ENCODE measurements around the gene GLCE.

Gene GLCE

GRCh38 chr15:69145694-69146492 lies 14.5 kb upstream of the GLCE start:
- Histone ChIP-seq H4K20me1 (ENCODE audit: low read depth, low read length) (no peaks in the 10 kb centered on the region), H3K27me3 (ENCODE audit: low read length) (no peaks in the 10 kb centered on the region)

GRCh38 chr15:69146724-69147435 lies 13.6 kb upstream of the GLCE start:
- Histone ChIP-seq H3K4me3 (ENCODE audit: insufficient read depth, low read length, poor library complexity, severe bottlenecking) (no peak overlapping the region), H3K27ac (ENCODE audit: low read depth, low read length) (no peak overlapping the region), H2AFZ (ENCODE audit: low read depth, low read length, severe bottlenecking) (no peak overlapping the region), H3K9ac (ENCODE audit: low read length) (no peak overlapping the region), H3F3A (ENCODE audit: insufficient read depth) (no peaks in the 10 kb centered on the region), H4K20me1 (ENCODE audit: low read depth, low read length) (no peaks in the 10 kb centered on the region), H3K4me2 (ENCODE audit: low read depth, low read length, poor library complexity, severe bottlenecking) (no peak overlapping the region), H3K9me2 (replicated peaks; ENCODE audit: insufficient read depth, low read length) (no peaks in the 10 kb centered on the region), H3K36me3 (ENCODE audit: low read length) (no peaks in the 10 kb centered on the region), H3K9me3 (ENCODE audit: insufficient read depth, low read length) (no peaks in the 10 kb centered on the region), H3K79me2 (ENCODE audit: insufficient read depth, low read length) (no peaks in the 10 kb centered on the region), H3K27me3 (ENCODE audit: low read length) (no peaks in the 10 kb centered on the region)
- no peak for TF ChIP-seq EZH2phosphoT487 (conservative IDR thresholded peaks at IDR 0.05; ENCODE audit: low read length)

More at GRCh38 chr15:69145694-69146492, 14.5 kb upstream of the GLCE start:
- Histone ChIP-seq H3K36me3 (ENCODE audit: low read length) (no peaks in the 10 kb centered on the region), H3K9me2 (replicated peaks; ENCODE audit: insufficient read depth, low read length) (no peaks in the 10 kb centered on the region), H3K4me2 (ENCODE audit: low read depth, low read length, poor library complexity, severe bottlenecking) (no peak overlapping the region), H2AFZ (ENCODE audit: low read depth, low read length, severe bottlenecking) (no peak overlapping the region), H3K27ac (ENCODE audit: low read depth, low read length) (no peak overlapping the region), H3K9ac (ENCODE audit: low read length) (no peak overlapping the region), H3K4me3 (ENCODE audit: insufficient read depth, low read length, poor library complexity, severe bottlenecking) (no peak overlapping the region), H3K9me3 (ENCODE audit: insufficient read depth, low read length) (no peaks in the 10 kb centered on the region), H3F3A (ENCODE audit: insufficient read depth) (no peaks in the 10 kb centered on the region), H3K79me2 (ENCODE audit: insufficient read depth, low read length) (no peaks in the 10 kb centered on the region)
- TF ChIP-seq CTCF (IDR thresholded peaks at IDR 0.05; ENCODE audit: insufficient read depth, low read length, poor library complexity, severe bottlenecking) (no peak), EZH2phosphoT487 (conservative IDR thresholded peaks at IDR 0.05; ENCODE audit: low read length) (no peak)

- H3K9me2 ChIP-seq (replicated peaks; ENCODE audit: insufficient read depth, low read length): no peaks in the 10 kb centered on the region
- H3K36me3 ChIP-seq (ENCODE audit: low read length): no peaks in the 10 kb centered on the region
- H2AFZ ChIP-seq (ENCODE audit: low read depth, low read length, severe bottlenecking): no peak overlapping the region
- no peak overlapping the region for H3K4me2 ChIP-seq (ENCODE audit: low read depth, low read length, poor library complexity, severe bottlenecking)
- no peak overlapping the region for H3K27ac ChIP-seq (ENCODE audit: low read depth, low read length)
- TF ChIP-seq CTCF (IDR thresholded peaks at IDR 0.05; ENCODE audit: insufficient read depth, low read length, poor library complexity, severe bottlenecking) (no peak), EZH2phosphoT487 (conservative IDR thresholded peaks at IDR 0.05; ENCODE audit: low read length) (no peak)
- H3K4me3 ChIP-seq (ENCODE audit: insufficient read depth, low read length, poor library complexity, severe bottlenecking): no peak overlapping the region
- H3K9ac ChIP-seq (ENCODE audit: low read length): no peak overlapping the region
- H4K20me1 ChIP-seq (ENCODE audit: low read depth, low read length): no peaks in the 10 kb centered on the region
- H3K9me3 ChIP-seq (ENCODE audit: insufficient read depth, low read length): no peaks in the 10 kb centered on the region
- no peaks in the 10 kb centered on the region for H3K27me3 ChIP-seq (ENCODE audit: low read length)
- H3F3A ChIP-seq (ENCODE audit: insufficient read depth): no peaks in the 10 kb centered on the region
- H3K79me2 ChIP-seq (ENCODE audit: insufficient read depth, low read length): no peaks in the 10 kb centered on the region
These were observed 12.0 kb upstream of the GLCE start for GRCh38 chr15:69148465-69148864.

GRCh38 chr15:69149163-69149562 lies 11.3 kb upstream of the GLCE start:
- H3K9me3 ChIP-seq (ENCODE audit: insufficient read depth, low read length): no peaks in the 10 kb centered on the region
- H3K4me2 ChIP-seq (ENCODE audit: low read depth, low read length, poor library complexity, severe bottlenecking): no peak overlapping the region
- H3K27ac ChIP-seq (ENCODE audit: low read depth, low read length): no peak overlapping the region
- no peaks in the 10 kb centered on the region for H3K36me3 ChIP-seq (ENCODE audit: low read length)
- no peak overlapping the region for H3K4me3 ChIP-seq (ENCODE audit: insufficient read depth, low read length, poor library complexity, severe bottlenecking)
- no peak overlapping the region for H3K9ac ChIP-seq (ENCODE audit: low read length)
- no peaks in the 10 kb centered on the region for H3F3A ChIP-seq (ENCODE audit: insufficient read depth)
- H3K27me3 ChIP-seq (ENCODE audit: low read length): no peaks in the 10 kb centered on the region
- no peaks in the 10 kb centered on the region for H3K79me2 ChIP-seq (ENCODE audit: insufficient read depth, low read length)
- no peaks in the 10 kb centered on the region for H4K20me1 ChIP-seq (ENCODE audit: low read depth, low read length)
- H2AFZ ChIP-seq (ENCODE audit: low read depth, low read length, severe bottlenecking): no peak overlapping the region
- no peaks in the 10 kb centered on the region for H3K9me2 ChIP-seq (replicated peaks; ENCODE audit: insufficient read depth, low read length)
- TF ChIP-seq CTCF (IDR thresholded peaks at IDR 0.05; ENCODE audit: insufficient read depth, low read length, poor library complexity, severe bottlenecking): no peak
- TF ChIP-seq EZH2phosphoT487 (conservative IDR thresholded peaks at IDR 0.05; ENCODE audit: low read length): no peak

All from SU-DHL-6 (cell line).